Measurements from ENCODE around the gene NHERF1. TPM values are rescaled to one million over a fixed set of nuclear protein-coding genes. Genes with fewer than 3 reads are reported as not detected.

The NHERF1 gene
- total RNA-seq, 1 experiment from 2014 or later = 218 TPM

- ChIA-PET CTCF (interaction anchor here (0.6 to 3.1 kb wide), 5 partner anchors 9 to 107 kb away, joined by 3 to 18 read pairs (median 6); partner anchors contain the start of gene RAB37), POLR2A (interaction anchor here (1.2 to 1.6 kb wide), 2 partner anchors 9 to 15 kb away, joined by 4 to 5 read pairs; no protein-coding TSS in a partner anchor)
- TF ChIP-seq, protein P1, sequence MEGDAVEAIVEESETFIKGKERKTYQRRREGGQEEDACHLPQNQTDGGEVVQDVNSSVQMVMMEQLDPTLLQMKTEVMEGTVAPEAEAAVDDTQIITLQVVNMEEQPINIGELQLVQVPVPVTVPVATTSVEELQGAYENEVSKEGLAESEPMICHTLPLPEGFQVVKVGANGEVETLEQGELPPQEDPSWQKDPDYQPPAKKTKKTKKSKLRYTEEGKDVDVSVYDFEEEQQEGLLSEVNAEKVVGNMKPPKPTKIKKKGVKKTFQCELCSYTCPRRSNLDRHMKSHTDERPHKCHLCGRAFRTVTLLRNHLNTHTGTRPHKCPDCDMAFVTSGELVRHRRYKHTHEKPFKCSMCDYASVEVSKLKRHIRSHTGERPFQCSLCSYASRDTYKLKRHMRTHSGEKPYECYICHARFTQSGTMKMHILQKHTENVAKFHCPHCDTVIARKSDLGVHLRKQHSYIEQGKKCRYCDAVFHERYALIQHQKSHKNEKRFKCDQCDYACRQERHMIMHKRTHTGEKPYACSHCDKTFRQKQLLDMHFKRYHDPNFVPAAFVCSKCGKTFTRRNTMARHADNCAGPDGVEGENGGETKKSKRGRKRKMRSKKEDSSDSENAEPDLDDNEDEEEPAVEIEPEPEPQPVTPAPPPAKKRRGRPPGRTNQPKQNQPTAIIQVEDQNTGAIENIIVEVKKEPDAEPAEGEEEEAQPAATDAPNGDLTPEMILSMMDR (IDR thresholded peaks at IDR 0.05; ENCODE audit: insufficient read depth in 1 of 2, low read depth in 1 of 2, low read length in 1 of 2, severe bottlenecking in 1 of 2, unreplicated experiment in 1 of 2) = no peak
- Mint-ChIP-seq H3K27me3 (ENCODE audit: insufficient read depth, unreplicated experiment) (no peaks in the 10 kb centered on the region), H3K27ac (ENCODE audit: unreplicated experiment) (peak overlapping the region; percentile 60), H3K36me3 (ENCODE audit: insufficient read depth, unreplicated experiment) (peaks cover 62% of the 10 kb centered on the region), H3K4me3 (ENCODE audit: unreplicated experiment) (peak overlapping the region; percentile 39), H3K9me3 (ENCODE audit: unreplicated experiment) (no peaks in the 10 kb centered on the region), H3K4me1 (ENCODE audit: low read depth, unreplicated experiment) (peaks cover 30% of the 10 kb centered on the region)
- Histone ChIP-seq H3K27me3 (replicated peaks; ENCODE audit: control insufficient read depth, insufficient read depth, low read length) (no peaks in the 10 kb centered on the region), H3K9me3 (no peaks in the 10 kb centered on the region), H3K4me1 (peaks cover 75% of the 10 kb centered on the region), H3K36me3 (ENCODE audit: control insufficient read depth, insufficient read depth, low read length) (peaks cover 6% of the 10 kb centered on the region), H3K4me3 (ENCODE audit: low read depth, low read length) (0 out of 2 replicates have a peak overlapping the region, but pooled peaks have one; percentile 0)
- no TSS peak for BruUV-seq (replicated peaks)
- intact Hi-C loops (cut with micrococcal nuclease; ENCODE audit: unreplicated experiment) = no loop called here
- no peak for DNase-seq
Observed at GRCh38 chr17:74764751-74765286, 16.4 kb downstream of the NHERF1 start.

DNA sequence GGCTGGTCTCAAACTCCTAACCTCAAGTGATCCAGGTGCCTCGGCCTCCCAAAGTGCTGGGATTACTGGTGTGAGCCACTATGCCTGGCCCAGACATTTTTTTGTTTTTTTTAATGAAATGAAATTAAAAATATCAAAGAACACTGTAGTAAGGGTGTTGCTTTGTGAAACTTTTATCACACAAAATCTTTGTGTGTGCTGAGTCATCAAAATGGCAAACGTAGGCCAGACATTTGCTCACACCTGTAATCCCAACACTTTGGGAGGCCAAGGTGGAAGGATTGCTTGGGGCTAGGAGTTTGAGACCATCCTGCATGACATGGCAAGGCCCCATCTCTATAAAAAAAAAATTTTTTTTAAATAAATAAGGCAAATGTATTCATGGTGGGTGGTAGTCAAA, 18.0 kb downstream of the NHERF1 start:
- Histone ChIP-seq H3K36me3 (ENCODE audit: control insufficient read depth, insufficient read depth, low read length) (peaks cover 9% of the 10 kb centered on the region), H3K9me3 (no peaks in the 10 kb centered on the region), H3K4me3 (ENCODE audit: low read depth, low read length) (no peak overlapping the region), H3K27me3 (replicated peaks; ENCODE audit: control insufficient read depth, insufficient read depth, low read length) (no peaks in the 10 kb centered on the region), H3K4me1 (peaks cover 71% of the 10 kb centered on the region)
- peak overlapping the region; percentile 55 for H3K27ac Mint-ChIP-seq (ENCODE audit: unreplicated experiment)
- no peak overlapping the region for H3K4me3 Mint-ChIP-seq (ENCODE audit: unreplicated experiment)
- no peak for DNase-seq
- no peaks in the 10 kb centered on the region for H3K9me3 Mint-ChIP-seq (ENCODE audit: unreplicated experiment)
- intact Hi-C loops (cut with micrococcal nuclease; ENCODE audit: unreplicated experiment) = no loop called here
- TF ChIP-seq, protein P1 (IDR thresholded peaks at IDR 0.05; ENCODE audit: insufficient read depth in 1 of 2, low read depth in 1 of 2, low read length in 1 of 2, severe bottlenecking in 1 of 2, unreplicated experiment in 1 of 2) = no peak
- ChIA-PET POLR2A (no interaction called here), CTCF (no interaction called here)
- peaks cover 36% of the 10 kb centered on the region for H3K4me1 Mint-ChIP-seq (ENCODE audit: low read depth, unreplicated experiment)
- H3K27me3 Mint-ChIP-seq (ENCODE audit: insufficient read depth, unreplicated experiment) = no peaks in the 10 kb centered on the region
- no TSS peak for BruUV-seq (replicated peaks)
- H3K36me3 Mint-ChIP-seq (ENCODE audit: insufficient read depth, unreplicated experiment) = peaks cover 73% of the 10 kb centered on the region

DNA sequence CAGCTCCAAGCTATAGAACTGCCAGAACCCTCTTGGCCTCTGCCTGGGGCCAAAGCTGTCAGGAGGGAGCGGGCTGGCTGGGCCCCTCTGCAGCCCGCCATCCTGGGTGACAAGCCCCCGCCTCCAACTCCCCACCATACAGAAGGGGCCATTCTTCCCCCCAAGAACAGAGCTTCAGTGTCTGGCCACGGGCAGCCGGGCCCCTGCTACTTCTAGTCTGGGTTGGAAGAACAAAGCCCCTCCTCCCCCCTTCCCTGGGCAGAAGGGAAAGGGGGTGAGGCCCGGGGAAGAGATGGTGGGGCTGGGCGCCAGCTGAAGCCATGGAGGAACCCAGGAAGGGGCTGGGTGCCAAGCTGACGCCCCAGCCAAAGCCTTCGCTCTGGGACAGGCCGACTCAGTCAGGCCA, 18.7 kb downstream of the NHERF1 start:
- peak overlapping the region; percentile 55 for H3K27ac Mint-ChIP-seq (ENCODE audit: unreplicated experiment)

More for the DNA sequence above, 18.7 kb downstream of the NHERF1 start:
- H3K9me3 Mint-ChIP-seq (ENCODE audit: unreplicated experiment) = no peaks in the 10 kb centered on the region
- peaks cover 80% of the 10 kb centered on the region for H3K36me3 Mint-ChIP-seq (ENCODE audit: insufficient read depth, unreplicated experiment)
- H3K27me3 ChIP-seq (replicated peaks; ENCODE audit: control insufficient read depth, insufficient read depth, low read length) = no peaks in the 10 kb centered on the region
- BruUV-seq (replicated peaks) = no TSS peak
- intact Hi-C loops (cut with micrococcal nuclease; ENCODE audit: unreplicated experiment) = no loop called here
- peaks cover 37% of the 10 kb centered on the region for H3K4me1 Mint-ChIP-seq (ENCODE audit: low read depth, unreplicated experiment)
- CTCF ChIA-PET = interaction anchor here (4.4 kb wide), 1 partner anchor 21 kb away, joined by 76 read pairs; no protein-coding TSS in a partner anchor
- no peak for DNase-seq
- POLR2A ChIA-PET = no interaction called here
- peak overlapping the region; percentile 43 for H3K4me3 Mint-ChIP-seq (ENCODE audit: unreplicated experiment)
- H3K9me3 ChIP-seq = no peaks in the 10 kb centered on the region
- TF ChIP-seq, protein P1 (IDR thresholded peaks at IDR 0.05; ENCODE audit: insufficient read depth in 1 of 2, low read depth in 1 of 2, low read length in 1 of 2, severe bottlenecking in 1 of 2, unreplicated experiment in 1 of 2) = no peak
- H3K4me3 ChIP-seq (ENCODE audit: low read depth, low read length) = no peak overlapping the region
- H3K36me3 ChIP-seq (ENCODE audit: control insufficient read depth, insufficient read depth, low read length) = peaks cover 14% of the 10 kb centered on the region
- H3K4me1 ChIP-seq = peaks cover 65% of the 10 kb centered on the region
- H3K27me3 Mint-ChIP-seq (ENCODE audit: insufficient read depth, unreplicated experiment) = no peaks in the 10 kb centered on the region
